IPS-18a (cell line): ENCODE results near the gene CD101.

Experiments used
- H3K27ac ChIP-seq: one replicate; pipeline ENCODE4 v1.5.1; 2013; ENCODE audit warnings: low read length
- H3K27me3 ChIP-seq: one replicate; pipeline ENCODE4 v1.6.1; 2013; ENCODE audit warnings: mild to moderate bottlenecking, low read length; ENCODE audit not compliant: control insufficient read depth, insufficient read depth
- H3K36me3 ChIP-seq: one replicate; pipeline ENCODE4 v1.6.1; 2013; ENCODE audit warnings: low read depth, low read length; ENCODE audit not compliant: control insufficient read depth
- H3K4me1 ChIP-seq: one replicate; pipeline ENCODE4 v1.6.1; 2013; ENCODE audit warnings: low read depth, low read length; ENCODE audit not compliant: control insufficient read depth
- H3K4me3 ChIP-seq: one replicate; pipeline ENCODE4 v1.5.1; 2013; ENCODE audit warnings: low read length
- H3K9ac ChIP-seq: one replicate; pipeline ENCODE4 v1.6.1; 2013; ENCODE audit warnings: mild to moderate bottlenecking, low read length, moderate library complexity
- H3K9me3 ChIP-seq: one replicate; pipeline ENCODE4 v1.6.1; 2013; ENCODE audit warnings: low read depth, low read length; ENCODE audit not compliant: control insufficient read depth

Gene CD101

GRCh38 chr1:117003223-117003875 lies 1.8 kb downstream of the CD101 start:
- Histone ChIP-seq H3K36me3 (no peaks in the 10 kb centered on the region), H3K4me3 (no peak overlapping the region)

GRCh38 chr1:117007719-117008013 lies 6.1 kb downstream of the CD101 start:
- no peaks in the 10 kb centered on the region for H3K36me3 ChIP-seq
- no peak overlapping the region for H3K4me3 ChIP-seq
- no peaks in the 10 kb centered on the region for H3K27me3 ChIP-seq
- peaks cover 14% of the 10 kb centered on the region for H3K4me1 ChIP-seq
- no peak overlapping the region for H3K27ac ChIP-seq
- no peaks in the 10 kb centered on the region for H3K9me3 ChIP-seq
- H3K9ac ChIP-seq, result no peak overlapping the region

More at GRCh38 chr1:117003223-117003875, 1.8 kb downstream of the CD101 start:
- Histone ChIP-seq H3K9ac (no peak overlapping the region), H3K4me1 (peaks cover 17% of the 10 kb centered on the region), H3K9me3 (no peaks in the 10 kb centered on the region), H3K27ac (no peak overlapping the region), H3K27me3 (no peaks in the 10 kb centered on the region)

- no peaks in the 10 kb centered on the region for H3K9me3 ChIP-seq
- H3K9ac ChIP-seq, result no peak overlapping the region
- peaks cover 7% of the 10 kb centered on the region for H3K4me1 ChIP-seq
- no peaks in the 10 kb centered on the region for H3K36me3 ChIP-seq
- H3K4me3 ChIP-seq, result no peak overlapping the region
- no peak overlapping the region for H3K27ac ChIP-seq
- H3K27me3 ChIP-seq, result no peaks in the 10 kb centered on the region
Measured at GRCh38 chr1:117008656-117009055, 7.1 kb downstream of the CD101 start.

- Histone ChIP-seq H3K36me3 (no peaks in the 10 kb centered on the region), H3K4me3 (no peak overlapping the region), H3K9me3 (no peaks in the 10 kb centered on the region), H3K27ac (no peak overlapping the region), H3K27me3 (no peaks in the 10 kb centered on the region), H3K4me1 (peaks cover 2% of the 10 kb centered on the region), H3K9ac (no peak overlapping the region)
Measured at GRCh38 chr1:117009132-117009531, 7.6 kb downstream of the CD101 start.

- no peak overlapping the region for H3K4me3 ChIP-seq
- H3K36me3 ChIP-seq, result no peaks in the 10 kb centered on the region
- H3K4me1 ChIP-seq, result peaks cover 3% of the 10 kb centered on the region
- no peaks in the 10 kb centered on the region for H3K9me3 ChIP-seq
- H3K27ac ChIP-seq, result no peak overlapping the region
- no peak overlapping the region for H3K9ac ChIP-seq
- H3K27me3 ChIP-seq, result no peaks in the 10 kb centered on the region
Measured at GRCh38 chr1:117010310-117010969, 8.9 kb downstream of the CD101 start.

- no peaks in the 10 kb centered on the region for H3K36me3 ChIP-seq
Measured at GRCh38 chr1:117011334-117011733, 9.8 kb downstream of the CD101 start.

GRCh38 chr1:117013309-117013858 lies 11.8 kb downstream of the CD101 start:
- H3K4me1 ChIP-seq, result peaks cover 6% of the 10 kb centered on the region
- H3K27me3 ChIP-seq, result no peaks in the 10 kb centered on the region
- H3K36me3 ChIP-seq, result no peaks in the 10 kb centered on the region
- H3K4me3 ChIP-seq, result no peak overlapping the region
- H3K9me3 ChIP-seq, result no peaks in the 10 kb centered on the region
- H3K9ac ChIP-seq, result no peak overlapping the region
- no peak overlapping the region for H3K27ac ChIP-seq

More at GRCh38 chr1:117011334-117011733, 9.8 kb downstream of the CD101 start:
- Histone ChIP-seq H3K9me3 (no peaks in the 10 kb centered on the region), H3K9ac (no peak overlapping the region), H3K4me3 (no peak overlapping the region), H3K4me1 (peaks cover 6% of the 10 kb centered on the region), H3K27ac (no peak overlapping the region), H3K27me3 (no peaks in the 10 kb centered on the region)

GRCh38 chr1:117014209-117014608 lies 12.6 kb downstream of the CD101 start:
- Histone ChIP-seq H3K27me3 (no peaks in the 10 kb centered on the region), H3K4me3 (no peak overlapping the region), H3K9me3 (no peaks in the 10 kb centered on the region), H3K27ac (no peak overlapping the region), H3K36me3 (no peaks in the 10 kb centered on the region), H3K9ac (no peak overlapping the region), H3K4me1 (peaks cover 6% of the 10 kb centered on the region)

GRCh38 chr1:117015724-117016123 lies 14.2 kb downstream of the CD101 start:
- no peak overlapping the region for H3K4me3 ChIP-seq
- H3K9me3 ChIP-seq, result no peaks in the 10 kb centered on the region
- no peaks in the 10 kb centered on the region for H3K27me3 ChIP-seq
- H3K36me3 ChIP-seq, result no peaks in the 10 kb centered on the region
- no peak overlapping the region for H3K27ac ChIP-seq
- no peak overlapping the region for H3K9ac ChIP-seq
- H3K4me1 ChIP-seq, result peaks cover 6% of the 10 kb centered on the region

GRCh38 chr1:117017062-117017461 lies 15.5 kb downstream of the CD101 start:
- Histone ChIP-seq H3K27me3 (no peaks in the 10 kb centered on the region), H3K27ac (no peak overlapping the region), H3K36me3 (no peaks in the 10 kb centered on the region), H3K4me1 (peaks cover 6% of the 10 kb centered on the region), H3K9ac (no peak overlapping the region), H3K9me3 (no peaks in the 10 kb centered on the region), H3K4me3 (no peak overlapping the region)

- Histone ChIP-seq H3K4me3 (no peak overlapping the region), H3K27ac (no peak overlapping the region), H3K27me3 (no peaks in the 10 kb centered on the region), H3K36me3 (no peaks in the 10 kb centered on the region), H3K9ac (no peak overlapping the region), H3K9me3 (no peaks in the 10 kb centered on the region), H3K4me1 (peaks cover 6% of the 10 kb centered on the region)
Measured at GRCh38 chr1:117017648-117018047, 16.1 kb downstream of the CD101 start.
